ENCODE measurements around the gene KCNJ15.

DNA sequence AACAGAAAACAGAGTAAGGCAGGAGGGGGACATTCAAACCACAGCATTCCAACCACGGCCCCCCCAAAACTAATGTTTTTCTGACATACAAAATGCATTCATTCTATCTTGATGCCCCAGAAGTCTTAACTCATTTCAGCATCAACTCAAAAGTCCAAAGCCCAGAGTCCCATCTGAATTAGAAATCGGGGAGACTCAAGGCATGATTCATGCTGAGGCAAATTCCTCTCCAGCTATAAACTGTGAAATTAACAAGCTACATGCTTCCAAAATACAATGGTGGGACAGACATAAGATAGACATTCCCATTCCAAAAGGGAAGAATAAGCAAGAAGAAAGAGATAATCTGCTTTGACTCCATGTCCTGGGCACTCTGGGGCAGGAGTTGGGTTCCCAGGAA, 73.9 kb downstream of the KCNJ15 start:
- TF ChIP-seq POU6F1 (CRISPR knock-in tag; IDR thresholded peaks at IDR 0.05; ENCODE audit: borderline replicate concordance, low read depth) = no peak
- no peak for TF ChIP-seq ISL1 (CRISPR knock-in tag; IDR thresholded peaks at IDR 0.05)
- TF ChIP-seq, protein P1, sequence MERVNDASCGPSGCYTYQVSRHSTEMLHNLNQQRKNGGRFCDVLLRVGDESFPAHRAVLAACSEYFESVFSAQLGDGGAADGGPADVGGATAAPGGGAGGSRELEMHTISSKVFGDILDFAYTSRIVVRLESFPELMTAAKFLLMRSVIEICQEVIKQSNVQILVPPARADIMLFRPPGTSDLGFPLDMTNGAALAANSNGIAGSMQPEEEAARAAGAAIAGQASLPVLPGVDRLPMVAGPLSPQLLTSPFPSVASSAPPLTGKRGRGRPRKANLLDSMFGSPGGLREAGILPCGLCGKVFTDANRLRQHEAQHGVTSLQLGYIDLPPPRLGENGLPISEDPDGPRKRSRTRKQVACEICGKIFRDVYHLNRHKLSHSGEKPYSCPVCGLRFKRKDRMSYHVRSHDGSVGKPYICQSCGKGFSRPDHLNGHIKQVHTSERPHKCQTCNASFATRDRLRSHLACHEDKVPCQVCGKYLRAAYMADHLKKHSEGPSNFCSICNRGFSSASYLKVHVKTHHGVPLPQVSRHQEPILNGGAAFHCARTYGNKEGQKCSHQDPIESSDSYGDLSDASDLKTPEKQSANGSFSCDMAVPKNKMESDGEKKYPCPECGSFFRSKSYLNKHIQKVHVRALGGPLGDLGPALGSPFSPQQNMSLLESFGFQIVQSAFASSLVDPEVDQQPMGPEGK (CRISPR knock-in tag; IDR thresholded peaks at IDR 0.05; ENCODE audit: borderline replicate concordance) = no peak

Measured in SK-N-SH treated with all-trans-retinoic acid at 6 μM for 48 hours (cell line).